GM12878 (cell line): ENCODE data around the gene DNAI4.

ENCODE experiments used
- CHD4 ChIP-seq: fragments of 200-600 bp; sonication (generic); IDR thresholded peaks from 2 replicates; pipeline ENCODE4 v1.6.1; 2016; ENCODE audit warnings: mild to moderate bottlenecking
- TF ChIP-seq, protein P1 (sequence below), 3 experiments: IDR thresholded peaks in 2 of 3; conservative IDR thresholded peaks in 1 of 3; 2 replicates each; pipeline ENCODE4 v1.5.1; 2011; ENCODE audit warnings: low read depth in 3 of 3, low read length in 3 of 3, mild to moderate bottlenecking in 3 of 3, control low read depth in 2 of 3, moderate library complexity in 2 of 3, inconsistent platforms in 1 of 3, mixed read lengths in 1 of 3; ENCODE audit not compliant: control insufficient read depth in 2 of 3, insufficient read depth in 1 of 3; ENCODE audit errors: extremely low read depth in 1 of 3

DNA sequence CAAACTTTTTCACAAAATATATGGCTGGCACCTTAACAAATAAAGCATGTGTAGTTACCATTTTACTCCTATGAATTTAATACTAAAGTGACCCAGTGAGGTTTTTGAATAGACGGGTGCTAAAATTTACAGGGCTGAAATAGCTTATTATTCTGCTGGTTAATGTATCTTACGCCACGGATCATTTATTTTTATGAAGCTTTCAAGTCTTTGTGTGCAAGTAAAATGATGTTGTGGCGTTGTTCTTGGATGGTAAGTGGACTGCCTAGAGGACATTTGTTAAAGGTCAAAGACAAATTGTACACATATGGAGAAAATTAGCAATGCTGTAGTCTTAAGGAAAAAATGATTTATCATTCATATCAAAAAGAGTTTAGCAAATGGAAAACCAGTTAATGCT is 146.4 kb downstream of the DNAI4 start:
- TF ChIP-seq, protein P1, sequence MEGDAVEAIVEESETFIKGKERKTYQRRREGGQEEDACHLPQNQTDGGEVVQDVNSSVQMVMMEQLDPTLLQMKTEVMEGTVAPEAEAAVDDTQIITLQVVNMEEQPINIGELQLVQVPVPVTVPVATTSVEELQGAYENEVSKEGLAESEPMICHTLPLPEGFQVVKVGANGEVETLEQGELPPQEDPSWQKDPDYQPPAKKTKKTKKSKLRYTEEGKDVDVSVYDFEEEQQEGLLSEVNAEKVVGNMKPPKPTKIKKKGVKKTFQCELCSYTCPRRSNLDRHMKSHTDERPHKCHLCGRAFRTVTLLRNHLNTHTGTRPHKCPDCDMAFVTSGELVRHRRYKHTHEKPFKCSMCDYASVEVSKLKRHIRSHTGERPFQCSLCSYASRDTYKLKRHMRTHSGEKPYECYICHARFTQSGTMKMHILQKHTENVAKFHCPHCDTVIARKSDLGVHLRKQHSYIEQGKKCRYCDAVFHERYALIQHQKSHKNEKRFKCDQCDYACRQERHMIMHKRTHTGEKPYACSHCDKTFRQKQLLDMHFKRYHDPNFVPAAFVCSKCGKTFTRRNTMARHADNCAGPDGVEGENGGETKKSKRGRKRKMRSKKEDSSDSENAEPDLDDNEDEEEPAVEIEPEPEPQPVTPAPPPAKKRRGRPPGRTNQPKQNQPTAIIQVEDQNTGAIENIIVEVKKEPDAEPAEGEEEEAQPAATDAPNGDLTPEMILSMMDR (IDR thresholded peaks at IDR 0.05 in 2 of 3, conservative IDR thresholded peaks at IDR 0.05 in 1 of 3; ENCODE audit: control insufficient read depth in 2 of 3, extremely low read depth in 1 of 3, insufficient read depth in 1 of 3, low read depth in 3 of 3, low read length in 3 of 3), result no peak
- TF ChIP-seq CHD4, result no peak
